Lower lobe of right lung (tissue), 2 donors: ENCODE measurements around the gene STAT5A. TPM values are rescaled to one million over a fixed set of nuclear protein-coding genes. Genes with fewer than 3 reads are reported as not detected.
"Not testable (repeated sequence)": the region's sequence is repeated elsewhere in the genome, so short reads cannot be mapped to it uniquely, and the experiment has no call there.

ENCODE experiments used
- ATAC-seq, 2 donors: fragments of 200-7000 bp; cut with Tn5 transposase; one replicate each; pipeline ENCODE4 v1.9.1; 2020 to 2022; ENCODE audit warnings: mild to moderate bottlenecking in 2 of 2, moderate library complexity in 2 of 2
- DNase-seq: peaks from one replicate; pipeline ENCODE4 v3.0.0-alpha.2; 2020
- H3K27ac ChIP-seq: fragments of 200-600 bp; one replicate; pipeline ENCODE4 v1.8.0; 2022
- H3K27me3 ChIP-seq: fragments of 200-600 bp; one replicate; pipeline ENCODE4 v1.8.0; 2022; ENCODE audit warnings: low read depth
- H3K36me3 ChIP-seq: fragments of 200-600 bp; one replicate; pipeline ENCODE4 v1.8.0; 2022; ENCODE audit warnings: mild to moderate bottlenecking
- H3K4me1 ChIP-seq: fragments of 200-600 bp; one replicate; pipeline ENCODE4 v1.8.0; 2022
- H3K4me3 ChIP-seq: fragments of 200-600 bp; one replicate; pipeline ENCODE4 v1.8.0; 2022; ENCODE audit warnings: mild to moderate bottlenecking
- H3K9me3 ChIP-seq: fragments of 200-600 bp; one replicate; pipeline ENCODE4 v1.8.0; 2022
- intact Hi-C: fragments of 100-400 bp; cut with DNase I; formaldehyde crosslinking; loops from one replicate; pipeline ENCODE4 v1.11.0; 2022
- total RNA-seq: library from RNA; stranded (reverse); fragmentation: NEBNext Ultra II Directional; extraction: Animal tissue kit (Norgen Biotek cat#: 25700); gene quantifications from one replicate; pipeline ENCODE4 v1.2.1, GENCODE V29; 2021
- TF ChIP-seq, protein P1 (sequence below): fragments of 200-600 bp; IDR thresholded peaks from one replicate; pipeline ENCODE4 v1.8.0; 2022; ENCODE audit warnings: antibody characterized with exemption, mild to moderate bottlenecking
- donor health status: DM: no; HTN: yes; CAD: no; lungs with severe emphysema.

The STAT5A gene
- total RNA-seq, 1 donor from 2014 or later: 53.3 TPM

- intact Hi-C loops: loop anchor here (10.0 kb wide), 1 partner anchor 199 kb away; no protein-coding TSS in a partner anchor
- peaks cover 64% of the 10 kb centered on the region for H3K4me1 ChIP-seq
- peak overlapping the region; percentile 49 for H3K27ac ChIP-seq
- ATAC-seq: no peak
- peaks cover 87% of the 10 kb centered on the region for H3K36me3 ChIP-seq
- TF ChIP-seq, protein P1, sequence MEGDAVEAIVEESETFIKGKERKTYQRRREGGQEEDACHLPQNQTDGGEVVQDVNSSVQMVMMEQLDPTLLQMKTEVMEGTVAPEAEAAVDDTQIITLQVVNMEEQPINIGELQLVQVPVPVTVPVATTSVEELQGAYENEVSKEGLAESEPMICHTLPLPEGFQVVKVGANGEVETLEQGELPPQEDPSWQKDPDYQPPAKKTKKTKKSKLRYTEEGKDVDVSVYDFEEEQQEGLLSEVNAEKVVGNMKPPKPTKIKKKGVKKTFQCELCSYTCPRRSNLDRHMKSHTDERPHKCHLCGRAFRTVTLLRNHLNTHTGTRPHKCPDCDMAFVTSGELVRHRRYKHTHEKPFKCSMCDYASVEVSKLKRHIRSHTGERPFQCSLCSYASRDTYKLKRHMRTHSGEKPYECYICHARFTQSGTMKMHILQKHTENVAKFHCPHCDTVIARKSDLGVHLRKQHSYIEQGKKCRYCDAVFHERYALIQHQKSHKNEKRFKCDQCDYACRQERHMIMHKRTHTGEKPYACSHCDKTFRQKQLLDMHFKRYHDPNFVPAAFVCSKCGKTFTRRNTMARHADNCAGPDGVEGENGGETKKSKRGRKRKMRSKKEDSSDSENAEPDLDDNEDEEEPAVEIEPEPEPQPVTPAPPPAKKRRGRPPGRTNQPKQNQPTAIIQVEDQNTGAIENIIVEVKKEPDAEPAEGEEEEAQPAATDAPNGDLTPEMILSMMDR: no peak
- no peaks in the 10 kb centered on the region for H3K9me3 ChIP-seq
- H3K4me3 ChIP-seq: no peak overlapping the region
- no peak for DNase-seq
- H3K27me3 ChIP-seq: no peaks in the 10 kb centered on the region
These were observed 27.3 kb downstream of the STAT5A start for GRCh38 chr17:42315402-42316156.

DNA sequence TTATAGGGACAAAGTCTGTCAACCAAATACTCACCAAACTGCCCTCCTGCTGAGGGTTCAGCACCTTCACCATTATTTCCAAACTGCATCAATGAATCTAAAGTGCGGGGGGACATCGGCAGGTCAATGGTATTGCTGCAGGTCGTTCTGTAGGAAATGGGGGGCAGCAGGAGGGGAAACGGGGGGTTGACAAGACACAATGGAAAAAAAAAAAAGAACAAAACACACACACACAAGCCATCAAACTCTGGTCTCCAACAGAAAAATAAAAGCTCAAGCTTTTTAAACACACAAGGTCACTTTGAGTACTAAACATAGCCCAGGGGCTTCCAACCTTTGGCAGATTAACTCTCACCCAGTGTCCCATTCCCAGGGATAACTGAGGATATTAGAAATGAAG, 28.5 kb downstream of the STAT5A start:
- TF ChIP-seq, protein P1: no peak
- intact Hi-C loops: loop anchor here (10.0 kb wide), 1 partner anchor 198 kb away; no protein-coding TSS in a partner anchor
- H3K27ac ChIP-seq: no peak overlapping the region
- H3K27me3 ChIP-seq: no peaks in the 10 kb centered on the region
- H3K36me3 ChIP-seq: peaks cover 89% of the 10 kb centered on the region
- H3K9me3 ChIP-seq: no peaks in the 10 kb centered on the region
- H3K4me1 ChIP-seq: peaks cover 53% of the 10 kb centered on the region
- DNase-seq (no peak), ATAC-seq (no peak)
- H3K4me3 ChIP-seq: no peak overlapping the region

GRCh38 chr17:42317266-42317845, 29.1 kb downstream of the STAT5A start:
- TF ChIP-seq, protein P1: no peak
- peaks cover 51% of the 10 kb centered on the region for H3K4me1 ChIP-seq
- no peaks in the 10 kb centered on the region for H3K9me3 ChIP-seq
- no peak overlapping the region for H3K4me3 ChIP-seq
- DNase-seq (no peak), ATAC-seq (no peak)
- no peak overlapping the region for H3K27ac ChIP-seq
- no peaks in the 10 kb centered on the region for H3K27me3 ChIP-seq
- H3K36me3 ChIP-seq: peaks cover 95% of the 10 kb centered on the region
- intact Hi-C loops: loop anchor here (10.0 kb wide), 1 partner anchor 197 kb away; no protein-coding TSS in a partner anchor

GRCh38 chr17:42317967-42318366, 29.7 kb downstream of the STAT5A start:
- not testable (repeated sequence) for H3K27ac ChIP-seq, ATAC-seq, H3K27me3 ChIP-seq, H3K9me3 ChIP-seq, H3K4me3 ChIP-seq, DNase-seq
- intact Hi-C loops: loop anchor here (10.0 kb wide), 1 partner anchor 197 kb away; no protein-coding TSS in a partner anchor
- H3K36me3 ChIP-seq: peaks cover 100% of the 10 kb centered on the region
- peaks cover 53% of the 10 kb centered on the region for H3K4me1 ChIP-seq

GRCh38 chr17:42321555-42321954, 33.3 kb downstream of the STAT5A start:
- Histone ChIP-seq H3K9me3 (no peaks in the 10 kb centered on the region), H3K4me3 (no peak overlapping the region), H3K36me3 (peaks cover 100% of the 10 kb centered on the region), H3K4me1 (peaks cover 34% of the 10 kb centered on the region), H3K27ac (no peak overlapping the region), H3K27me3 (no peaks in the 10 kb centered on the region)
- TF ChIP-seq, protein P1: no peak
- DNase-seq (no peak), ATAC-seq (no peak)
- intact Hi-C loops: loop anchor here (5.0 kb wide), 1 partner anchor 86 kb away; no protein-coding TSS in a partner anchor
